MM.1S (cell line): Measurements from ENCODE around the gene GSS.

Experiments
- EZH2 ChIP-seq: fragments of 300-600 bp; sonication (generic); optimal IDR thresholded peaks from 2 replicates; pipeline ENCODE3; 2017; ENCODE audit warnings: low read depth, mild to moderate bottlenecking, antibody characterized with exemption, low read length, mixed read lengths
- EZH2phosphoT487 ChIP-seq: fragments of 300-600 bp; sonication (generic); IDR thresholded peaks from 2 replicates; pipeline ENCODE4 v1.6.1; 2018; ENCODE audit warnings: antibody characterized with exemption, low read length
- TF ChIP-seq, protein P1 (sequence below): fragments of 300-600 bp; sonication (generic); IDR thresholded peaks from 2 replicates; pipeline ENCODE4 v1.5.1; 2016; ENCODE audit warnings: antibody characterized with exemption, low read length, mixed read lengths

DNA sequence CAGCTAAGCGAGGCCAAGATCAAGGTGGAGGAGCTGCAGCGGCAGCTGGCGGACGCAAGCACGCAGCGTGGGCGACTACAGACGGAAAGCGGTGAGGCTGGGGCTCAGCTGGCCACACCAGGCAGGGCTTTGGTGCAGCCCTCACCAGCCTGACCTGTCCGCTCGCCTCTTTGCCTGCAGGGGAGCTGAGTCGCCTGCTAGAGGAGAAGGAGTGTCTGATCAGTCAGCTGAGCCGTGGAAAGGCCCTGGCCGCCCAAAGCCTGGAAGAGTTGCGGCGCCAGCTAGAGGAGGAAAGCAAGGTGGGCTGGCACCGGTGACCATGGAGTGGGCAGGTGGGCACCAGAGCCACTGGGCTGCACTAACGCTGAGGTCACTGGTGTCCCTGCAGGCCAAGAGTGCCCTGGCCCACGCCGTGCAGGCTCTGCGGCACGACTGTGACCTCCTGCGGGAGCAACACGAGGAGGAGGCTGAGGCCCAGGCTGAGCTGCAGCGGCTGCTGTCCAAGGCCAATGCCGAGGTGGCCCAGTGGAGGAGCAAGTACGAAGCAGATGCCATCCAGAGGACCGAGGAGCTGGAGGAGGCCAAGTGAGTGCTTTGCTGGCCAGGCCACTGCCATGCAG is 42.8 kb upstream of the GSS start:
- TF ChIP-seq, protein P1, sequence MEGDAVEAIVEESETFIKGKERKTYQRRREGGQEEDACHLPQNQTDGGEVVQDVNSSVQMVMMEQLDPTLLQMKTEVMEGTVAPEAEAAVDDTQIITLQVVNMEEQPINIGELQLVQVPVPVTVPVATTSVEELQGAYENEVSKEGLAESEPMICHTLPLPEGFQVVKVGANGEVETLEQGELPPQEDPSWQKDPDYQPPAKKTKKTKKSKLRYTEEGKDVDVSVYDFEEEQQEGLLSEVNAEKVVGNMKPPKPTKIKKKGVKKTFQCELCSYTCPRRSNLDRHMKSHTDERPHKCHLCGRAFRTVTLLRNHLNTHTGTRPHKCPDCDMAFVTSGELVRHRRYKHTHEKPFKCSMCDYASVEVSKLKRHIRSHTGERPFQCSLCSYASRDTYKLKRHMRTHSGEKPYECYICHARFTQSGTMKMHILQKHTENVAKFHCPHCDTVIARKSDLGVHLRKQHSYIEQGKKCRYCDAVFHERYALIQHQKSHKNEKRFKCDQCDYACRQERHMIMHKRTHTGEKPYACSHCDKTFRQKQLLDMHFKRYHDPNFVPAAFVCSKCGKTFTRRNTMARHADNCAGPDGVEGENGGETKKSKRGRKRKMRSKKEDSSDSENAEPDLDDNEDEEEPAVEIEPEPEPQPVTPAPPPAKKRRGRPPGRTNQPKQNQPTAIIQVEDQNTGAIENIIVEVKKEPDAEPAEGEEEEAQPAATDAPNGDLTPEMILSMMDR: no peak
- TF ChIP-seq EZH2 (no peak), EZH2phosphoT487 (no peak)
